HCT116 (cell line): ENCODE data around the gene TIMP3. TPM values are rescaled to one million over a fixed set of nuclear protein-coding genes. Genes with fewer than 3 reads are reported as not detected.

ENCODE experiments used
- ATAC-seq: fragments of 200-7000 bp; cut with Tn5 transposase; 2 replicates; pipeline ENCODE4 v1.9.1; 2020; ENCODE audit warnings: mild to moderate bottlenecking, moderate library complexity
- BruUV-seq: library from RNA; stranded (reverse); fragments of 400-500 nt; replicated peaks from 2 replicates; lab custom pipeline; 2021; lab: Mats Ljungman, UMichigan
- CTCF ChIA-PET: fragments of 300-600 bp; sonication (Branson Sonifier 250); formaldehyde crosslinking; loops from one replicate; lab custom pipeline; 2021; ENCODE audit warnings: antibody characterized with exemption; lab: Charles Lee
- POLR2A ChIA-PET: fragments of 300-600, 350-600 bp; sonication (Branson Sonifier 250); formaldehyde crosslinking; loops from one replicate; lab custom pipeline; 2021; ENCODE audit warnings: antibody characterized with exemption; lab: Charles Lee
- RAD21 ChIA-PET, 2 experiments: fragments of 300-600 bp; sonication (Branson Sonifier 250); formaldehyde crosslinking; loops; one replicate each; lab custom pipeline; 2023; ENCODE audit warnings: low total read pairs in 2 of 2; ENCODE audit not compliant: uncharacterized antibody in 2 of 2, unreplicated experiment in 2 of 2, low non-redundant PET in 1 of 2; lab: Charles Lee
- DNase-seq: peaks from one replicate; pipeline ENCODE4 v3.0.0-alpha.2; 2010; ENCODE audit warnings: low read depth, low spot score
- H2AFZ ChIP-seq: fragments of 200-600 bp; shearing (Covaris generic), sonication (generic); 2 replicates; pipeline ENCODE4 v1.6.1; 2017; ENCODE audit warnings: low read depth, mixed run types, mixed read lengths, antibody characterized with exemption, low read length; ENCODE audit not compliant: poor library complexity, severe bottlenecking
- H3K27ac ChIP-seq: 2 replicates; pipeline ENCODE4 v1.5.1; 2012; ENCODE audit warnings: low read depth, low read length
- H3K27me3 ChIP-seq: fragments of 200-600 bp; sonication (generic); 2 replicates; pipeline ENCODE4 v1.6.1; 2016; ENCODE audit warnings: mixed run types, low read length, mixed read lengths; ENCODE audit not compliant: insufficient read depth
- H3K36me3 ChIP-seq, 2 experiments: fragments of 200-500 bp in 1 of 2; fragments of 200-600 bp in 1 of 2; sonication (Bioruptor generic) in 1 of 2; sonication (generic) in 1 of 2; 2 replicates each; pipeline versions ENCODE4 v1.5.1 to v1.6.1; 2014 to 2016; ENCODE audit warnings: low read length in 2 of 2, inconsistent platforms in 1 of 2, mixed read lengths in 1 of 2, mixed run types in 1 of 2; ENCODE audit not compliant: insufficient read depth in 2 of 2, control insufficient read depth in 1 of 2
- H3K4me1 ChIP-seq, 2 experiments: fragments of 200-600 bp in 1 of 2; sonication (generic) in 1 of 2; 2 replicates each; pipeline versions ENCODE4 v1.5.1 to v1.6.1; 2012 to 2017; ENCODE audit warnings: low read length in 2 of 2, inconsistent platforms in 1 of 2, mild to moderate bottlenecking in 1 of 2, mixed read lengths in 1 of 2, mixed run types in 1 of 2, moderate library complexity in 1 of 2; ENCODE audit not compliant: insufficient read depth in 2 of 2, control insufficient read depth in 1 of 2
- H3K4me2 ChIP-seq: fragments of 200-600 bp; sonication (generic); 2 replicates; pipeline ENCODE4 v1.6.1; 2017; ENCODE audit warnings: mixed run types, low read length, mixed read lengths
- H3K4me3 ChIP-seq, 2 experiments: fragments of 200-600 bp in 1 of 2; sonication (generic) in 1 of 2; replicated peaks in 1 of 2; 2 replicates each; pipeline ENCODE4 v1.5.1; 2011 to 2016; ENCODE audit warnings: low read length in 2 of 2, control low read depth in 1 of 2, low read depth in 1 of 2, mild to moderate bottlenecking in 1 of 2, mixed read lengths in 1 of 2, mixed run types in 1 of 2
- H3K79me2 ChIP-seq: fragments of 200-600 bp; sonication (generic); 2 replicates; pipeline ENCODE4 v1.6.1; 2017; ENCODE audit warnings: mild to moderate bottlenecking, mixed run types, low read length, moderate library complexity, mixed read lengths; ENCODE audit not compliant: insufficient read depth
- H3K9ac ChIP-seq: fragments of 200-600 bp; sonication (generic); 2 replicates; pipeline ENCODE4 v1.6.1; 2016; ENCODE audit warnings: low read length, mixed read lengths
- H3K9me2 ChIP-seq: fragments of 200-600 bp; sonication (generic), shearing (Covaris generic); 2 replicates; pipeline ENCODE4 v1.6.1; 2017; ENCODE audit warnings: mixed run types, mild to moderate bottlenecking, moderate library complexity; ENCODE audit not compliant: insufficient read depth
- H3K9me3 ChIP-seq, 2 experiments: fragments of 200-500 bp in 1 of 2; fragments of 200-600 bp in 1 of 2; sonication (Bioruptor generic) in 1 of 2; sonication (generic) in 1 of 2; 2 replicates each; pipeline ENCODE4 v1.6.1; 2014 to 2017; ENCODE audit warnings: low read length in 2 of 2, mixed read lengths in 2 of 2, inconsistent platforms in 1 of 2, low read depth in 1 of 2, mild to moderate bottlenecking in 1 of 2, mixed run types in 1 of 2, moderate library complexity in 1 of 2; ENCODE audit not compliant: control insufficient read depth in 1 of 2, insufficient read depth in 1 of 2
- H4K20me1 ChIP-seq: fragments of 200-600 bp; sonication (generic), shearing (Covaris generic); 2 replicates; pipeline ENCODE4 v1.6.1; 2017; ENCODE audit warnings: mixed run types, mild to moderate bottlenecking, moderate library complexity; ENCODE audit not compliant: insufficient read depth
- CEBPB ChIP-seq: IDR thresholded peaks from 2 replicates; pipeline ENCODE4 v1.6.1; 2012; ENCODE audit warnings: low read depth
- EGR1 ChIP-seq: IDR thresholded peaks from 2 replicates; pipeline ENCODE4 v1.6.1; 2012; ENCODE audit warnings: low read depth
- ELF1 ChIP-seq: IDR thresholded peaks from 2 replicates; pipeline ENCODE4 v1.6.1; 2012; ENCODE audit warnings: low read depth, borderline replicate concordance
- EZH2 ChIP-seq: fragments of 200-600 bp; sonication (generic); IDR thresholded peaks from 2 replicates; pipeline ENCODE4 v1.6.1; 2017; ENCODE audit warnings: antibody characterized with exemption, mixed run types
- EZH2phosphoT487 ChIP-seq: fragments of 200-600 bp; IDR thresholded peaks from 2 replicates; pipeline ENCODE4 v1.6.1; 2018; ENCODE audit warnings: antibody characterized with exemption, borderline replicate concordance
- FOSL1 ChIP-seq: IDR thresholded peaks from 2 replicates; pipeline ENCODE4 v1.6.1; 2012; ENCODE audit warnings: low read depth
- JUND ChIP-seq: IDR thresholded peaks from 2 replicates; pipeline ENCODE4 v1.6.1; 2012
- POLR2A ChIP-seq: IDR thresholded peaks from 2 replicates; pipeline ENCODE4 v1.7.0; 2011; ENCODE audit warnings: borderline replicate concordance; ENCODE audit not compliant: insufficient read depth, insufficient read length; ENCODE audit errors: extremely low read depth
- POLR2AphosphoS5 ChIP-seq: IDR thresholded peaks from 2 replicates; pipeline ENCODE4 v1.6.1; 2011; ENCODE audit warnings: mild to moderate bottlenecking, low read depth, low read length, moderate library complexity
- RAD21 ChIP-seq: IDR thresholded peaks from 2 replicates; pipeline ENCODE4 v1.6.1; 2012; ENCODE audit warnings: low read depth, mild to moderate bottlenecking
- REST ChIP-seq: IDR thresholded peaks from 2 replicates; pipeline ENCODE4 v1.6.1; 2012; ENCODE audit warnings: low read depth
- SIN3A ChIP-seq: IDR thresholded peaks from 2 replicates; pipeline ENCODE4 v1.6.1; 2012; ENCODE audit warnings: low read depth
- SRF ChIP-seq: IDR thresholded peaks from 2 replicates; pipeline ENCODE4 v1.6.1; 2012; ENCODE audit warnings: low read depth
- ZFX ChIP-seq: fragments of 450-650 bp; IDR thresholded peaks from 2 replicates; pipeline ENCODE4 v1.6.1; 2017
- ZNF274 ChIP-seq: fragments of 200-500 bp; sonication (Bioruptor generic); IDR thresholded peaks from 2 replicates; pipeline ENCODE4 v1.6.1; 2014; ENCODE audit warnings: mild to moderate bottlenecking, low read depth, low read length, inconsistent platforms
- intact Hi-C: fragments of 100-400 bp; cut with micrococcal nuclease; formaldehyde crosslinking; loops from 2 replicates; pipeline ENCODE4 v1.10.0; 2022
- total RNA-seq: library from RNA; stranded (reverse); gene quantifications from one replicate; pipeline ENCODE4 v1.2.1, GENCODE V29; 2021; ENCODE audit not compliant: unreplicated experiment
- TF ChIP-seq, protein P1 (sequence below), 3 experiments: fragments of 200-600 bp in 1 of 3; sonication (generic) in 1 of 3; IDR thresholded peaks in 2 of 3; conservative IDR thresholded peaks in 1 of 3; 2 replicates each; pipeline ENCODE4 v1.5.1; 2012 to 2017; ENCODE audit warnings: low read depth in 2 of 3, low read length in 2 of 3, antibody characterized with exemption in 1 of 3, borderline replicate concordance in 1 of 3, control low read depth in 1 of 3, mild to moderate bottlenecking in 1 of 3, mixed read lengths in 1 of 3, mixed run types in 1 of 3, moderate library complexity in 1 of 3; ENCODE audit not compliant: insufficient read depth in 1 of 3
- TF ChIP-seq, protein P2 (sequence below): IDR thresholded peaks from 2 replicates; pipeline ENCODE4 v1.6.1; 2012
- TF ChIP-seq, protein P3 (sequence below): IDR thresholded peaks from 2 replicates; pipeline ENCODE4 v1.6.1; 2011; ENCODE audit warnings: mild to moderate bottlenecking, low read length, moderate library complexity; ENCODE audit not compliant: insufficient replicate concordance; ENCODE audit errors: extremely low read depth
- TF ChIP-seq, protein P4 (sequence below): IDR thresholded peaks from 2 replicates; pipeline ENCODE4 v1.6.1; 2012

TIMP3 gene
- total RNA-seq, 1 experiment from 2014 or later = 2.2 TPM

GRCh38 chr22:32848226-32848625, 46.7 kb downstream of the TIMP3 start:
- H3K27ac ChIP-seq = no peak overlapping the region
- peaks cover 65% of the 10 kb centered on the region for H3K27me3 ChIP-seq
- no peak overlapping the region for H3K4me3 ChIP-seq
- POLR2A ChIA-PET = no interaction called here
- no peak for TF ChIP-seq SIN3A
- TF ChIP-seq EZH2 = no peak
- TF ChIP-seq, protein P1, sequence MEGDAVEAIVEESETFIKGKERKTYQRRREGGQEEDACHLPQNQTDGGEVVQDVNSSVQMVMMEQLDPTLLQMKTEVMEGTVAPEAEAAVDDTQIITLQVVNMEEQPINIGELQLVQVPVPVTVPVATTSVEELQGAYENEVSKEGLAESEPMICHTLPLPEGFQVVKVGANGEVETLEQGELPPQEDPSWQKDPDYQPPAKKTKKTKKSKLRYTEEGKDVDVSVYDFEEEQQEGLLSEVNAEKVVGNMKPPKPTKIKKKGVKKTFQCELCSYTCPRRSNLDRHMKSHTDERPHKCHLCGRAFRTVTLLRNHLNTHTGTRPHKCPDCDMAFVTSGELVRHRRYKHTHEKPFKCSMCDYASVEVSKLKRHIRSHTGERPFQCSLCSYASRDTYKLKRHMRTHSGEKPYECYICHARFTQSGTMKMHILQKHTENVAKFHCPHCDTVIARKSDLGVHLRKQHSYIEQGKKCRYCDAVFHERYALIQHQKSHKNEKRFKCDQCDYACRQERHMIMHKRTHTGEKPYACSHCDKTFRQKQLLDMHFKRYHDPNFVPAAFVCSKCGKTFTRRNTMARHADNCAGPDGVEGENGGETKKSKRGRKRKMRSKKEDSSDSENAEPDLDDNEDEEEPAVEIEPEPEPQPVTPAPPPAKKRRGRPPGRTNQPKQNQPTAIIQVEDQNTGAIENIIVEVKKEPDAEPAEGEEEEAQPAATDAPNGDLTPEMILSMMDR (IDR thresholded peaks at IDR 0.05 in 2 of 3, conservative IDR thresholded peaks at IDR 0.05 in 1 of 3; ENCODE audit: borderline replicate concordance in 1 of 3, insufficient read depth in 1 of 3, low read depth in 2 of 3, low read length in 2 of 3) = no peak
- no peak for TF ChIP-seq SRF
- TF ChIP-seq JUND = no peak
- TF ChIP-seq EZH2phosphoT487 = no peak
- TF ChIP-seq, protein P2, sequence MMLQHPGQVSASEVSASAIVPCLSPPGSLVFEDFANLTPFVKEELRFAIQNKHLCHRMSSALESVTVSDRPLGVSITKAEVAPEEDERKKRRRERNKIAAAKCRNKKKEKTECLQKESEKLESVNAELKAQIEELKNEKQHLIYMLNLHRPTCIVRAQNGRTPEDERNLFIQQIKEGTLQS = no peak
- TF ChIP-seq ZFX = no peak
- TF ChIP-seq CEBPB = no peak
- TF ChIP-seq POLR2AphosphoS5 = no peak
- TF ChIP-seq ELF1 = no peak
- no peak for TF ChIP-seq RAD21
- no peak for TF ChIP-seq REST
- TF ChIP-seq POLR2A = no peak
- no peak for TF ChIP-seq EGR1
- no peak for TF ChIP-seq ZNF274
- no peak for TF ChIP-seq FOSL1
- TF ChIP-seq, protein P3, sequence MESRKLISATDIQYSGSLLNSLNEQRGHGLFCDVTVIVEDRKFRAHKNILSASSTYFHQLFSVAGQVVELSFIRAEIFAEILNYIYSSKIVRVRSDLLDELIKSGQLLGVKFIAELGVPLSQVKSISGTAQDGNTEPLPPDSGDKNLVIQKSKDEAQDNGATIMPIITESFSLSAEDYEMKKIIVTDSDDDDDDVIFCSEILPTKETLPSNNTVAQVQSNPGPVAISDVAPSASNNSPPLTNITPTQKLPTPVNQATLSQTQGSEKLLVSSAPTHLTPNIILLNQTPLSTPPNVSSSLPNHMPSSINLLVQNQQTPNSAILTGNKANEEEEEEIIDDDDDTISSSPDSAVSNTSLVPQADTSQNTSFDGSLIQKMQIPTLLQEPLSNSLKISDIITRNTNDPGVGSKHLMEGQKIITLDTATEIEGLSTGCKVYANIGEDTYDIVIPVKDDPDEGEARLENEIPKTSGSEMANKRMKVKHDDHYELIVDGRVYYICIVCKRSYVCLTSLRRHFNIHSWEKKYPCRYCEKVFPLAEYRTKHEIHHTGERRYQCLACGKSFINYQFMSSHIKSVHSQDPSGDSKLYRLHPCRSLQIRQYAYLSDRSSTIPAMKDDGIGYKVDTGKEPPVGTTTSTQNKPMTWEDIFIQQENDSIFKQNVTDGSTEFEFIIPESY = no peak
- TF ChIP-seq, protein P4, sequence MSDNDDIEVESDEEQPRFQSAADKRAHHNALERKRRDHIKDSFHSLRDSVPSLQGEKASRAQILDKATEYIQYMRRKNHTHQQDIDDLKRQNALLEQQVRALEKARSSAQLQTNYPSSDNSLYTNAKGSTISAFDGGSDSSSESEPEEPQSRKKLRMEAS = no peak
- no peaks in the 10 kb centered on the region for H3K79me2 ChIP-seq
- RAD21 ChIA-PET = no interaction called here
- no TSS peak for BruUV-seq
- no peaks in the 10 kb centered on the region for H4K20me1 ChIP-seq
- no peak overlapping the region for H3K9ac ChIP-seq
- no peaks in the 10 kb centered on the region for H3K4me1 ChIP-seq
- no peaks in the 10 kb centered on the region for H3K9me2 ChIP-seq
- no peak overlapping the region for H3K4me2 ChIP-seq
- no peaks in the 10 kb centered on the region for H3K9me3 ChIP-seq
- H3K36me3 ChIP-seq = no peaks in the 10 kb centered on the region
- intact Hi-C loops = no loop called here
- CTCF ChIA-PET = no interaction called here
- H2AFZ ChIP-seq = no peak overlapping the region
- ATAC-seq (no peak), DNase-seq (no peak)
